ENCODE data around the gene AK1. TPM values are rescaled to one million over a fixed set of nuclear protein-coding genes. Genes with fewer than 3 reads are reported as not detected.

Gene AK1
- total and polyA plus RNA-seq, 9 of the 15 experiments (the other 6 are each of a cell fraction or from before 2014, with no cell fraction given), result 10.1 to 71.8 (median 39.0) TPM

GRCh38 chr9:127919253-127919815 lies 41.9 kb upstream of the AK1 start (continued):
- TF ChIP-seq ZNF655 (CRISPR knock-in tag; IDR thresholded peaks at IDR 0.05) (no peak), ATF7 (IDR thresholded peaks at IDR 0.05) (peak; percentile 74), NR2C1 (IDR thresholded peaks at IDR 0.05) (no peak), NR2C1 (tag; IDR thresholded peaks at IDR 0.05) (no peak), POLR2A (conservative IDR thresholded peaks at IDR 0.05) (no peak), ZNF253 (CRISPR knock-in tag; conservative IDR thresholded peaks at IDR 0.05) (no peak), ZEB2 (IDR thresholded peaks at IDR 0.05) (peak; percentile 70), ELF4 (CRISPR knock-in tag; IDR thresholded peaks at IDR 0.05) (no peak), CREB1 (IDR thresholded peaks at IDR 0.05) (no peak), CREB1 (CRISPR knock-in tag; IDR thresholded peaks at IDR 0.05) (no peak), ELF2 (CRISPR knock-in tag; IDR thresholded peaks at IDR 0.05) (no peak), GATAD2B (IDR thresholded peaks at IDR 0.05; ENCODE audit: borderline replicate concordance) (no peak), NFYB (IDR thresholded peaks at IDR 0.05; ENCODE audit: extremely low read depth, insufficient read length) (no peak), SMAD2 (IDR thresholded peaks at IDR 0.05; ENCODE audit: low read depth, low read length) (no peak), ELF1 (tag; IDR thresholded peaks at IDR 0.05) (no peak), HDGF (IDR thresholded peaks at IDR 0.05) (no peak), ZNF695 (CRISPR knock-in tag; IDR thresholded peaks at IDR 0.05) (no peak), ZNF436 (CRISPR knock-in tag; IDR thresholded peaks at IDR 0.05) (no peak), ZBTB8A (IDR thresholded peaks at IDR 0.05; ENCODE audit: partially characterized antibody) (no peak), BACH1 (tag; IDR thresholded peaks at IDR 0.05) (peak; percentile 89), NFATC3 (IDR thresholded peaks at IDR 0.05) (peak; percentile 77; the same call in 1 of the 2 replicates), ATF1 (CRISPR knock-in tag; IDR thresholded peaks at IDR 0.05) (no peak), ATF1 (tag; IDR thresholded peaks at IDR 0.05) (no peak), SREBF2 (CRISPR knock-in tag; IDR thresholded peaks at IDR 0.05) (no peak), RBM25 (IDR thresholded peaks at IDR 0.05; ENCODE audit: low read depth, low read length, severe bottlenecking) (peak; percentile 64), POLR2H (tag; IDR thresholded peaks at IDR 0.05; ENCODE audit: low read depth) (no peak), ZNF785 (CRISPR knock-in tag; IDR thresholded peaks at IDR 0.05) (no peak), NFRKB (IDR thresholded peaks at IDR 0.05; ENCODE audit: low read depth) (no peak), ZNF133 (CRISPR knock-in tag; IDR thresholded peaks at IDR 0.05) (no peak), SMAD1 (IDR thresholded peaks at IDR 0.05; ENCODE audit: low read depth, low read length, partially characterized antibody) (no peak), TCFL5 (CRISPR knock-in tag; conservative IDR thresholded peaks at IDR 0.05) (no peak), BCOR (IDR thresholded peaks at IDR 0.05) (peak; percentile 92), RBM34 (IDR thresholded peaks at IDR 0.05; ENCODE audit: borderline replicate concordance, insufficient read depth, low read length) (no peak)
- TF ChIP-seq, protein P1, sequence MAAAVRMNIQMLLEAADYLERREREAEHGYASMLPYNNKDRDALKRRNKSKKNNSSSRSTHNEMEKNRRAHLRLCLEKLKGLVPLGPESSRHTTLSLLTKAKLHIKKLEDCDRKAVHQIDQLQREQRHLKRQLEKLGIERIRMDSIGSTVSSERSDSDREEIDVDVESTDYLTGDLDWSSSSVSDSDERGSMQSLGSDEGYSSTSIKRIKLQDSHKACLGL (CRISPR knock-in tag; IDR thresholded peaks at IDR 0.05; ENCODE audit: borderline replicate concordance, poor library complexity, severe bottlenecking), result no peak
- TF ChIP-seq, protein P2, sequence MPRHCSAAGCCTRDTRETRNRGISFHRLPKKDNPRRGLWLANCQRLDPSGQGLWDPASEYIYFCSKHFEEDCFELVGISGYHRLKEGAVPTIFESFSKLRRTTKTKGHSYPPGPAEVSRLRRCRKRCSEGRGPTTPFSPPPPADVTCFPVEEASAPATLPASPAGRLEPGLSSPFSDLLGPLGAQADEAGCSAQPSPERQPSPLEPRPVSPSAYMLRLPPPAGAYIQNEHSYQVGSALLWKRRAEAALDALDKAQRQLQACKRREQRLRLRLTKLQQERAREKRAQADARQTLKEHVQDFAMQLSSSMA (CRISPR knock-in tag; IDR thresholded peaks at IDR 0.05), result no peak
